ENCODE measurements around the gene ATP1B4. TPM values are rescaled to one million over a fixed set of nuclear protein-coding genes. Genes with fewer than 3 reads are reported as not detected.
A peak's percentile ranks its signal among the peaks of the same experiment; 100 is the strongest.

The ATP1B4 gene
- total and polyA plus RNA-seq, 2 of the 8 experiments (the other 6 are each of a cell fraction or from before 2014, with no cell fraction given) = not detected

DNA sequence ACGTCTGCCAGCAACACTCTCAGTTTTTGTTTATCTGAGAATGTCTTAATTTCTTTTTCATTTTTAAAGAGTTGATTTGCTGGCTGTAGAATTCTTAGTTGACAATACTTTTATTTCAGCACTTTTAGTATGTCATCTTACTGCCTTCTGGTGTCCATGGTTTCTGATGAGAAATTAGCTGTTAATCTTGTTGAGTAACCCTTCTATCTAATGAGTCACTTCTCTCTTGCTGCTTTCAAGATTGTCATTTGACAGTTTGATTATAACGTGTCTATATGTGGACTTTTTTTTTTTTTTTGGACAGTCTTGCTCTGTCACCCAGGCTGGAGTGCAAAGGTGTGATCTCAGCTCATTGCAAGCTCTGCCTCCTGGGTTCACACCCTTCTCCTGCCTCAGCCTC lies 26.6 kb upstream of the ATP1B4 start:
- no peaks in the 10 kb centered on the region; a peak in 1 of 4 replicates for H3K9me3 ChIP-seq (ENCODE audit: insufficient read depth in 2 of 2, low read depth in 1 of 2, low read length in 1 of 2)
- FAIRE-seq = peak; percentile 50
- no peaks in the 10 kb centered on the region for H3K36me3 ChIP-seq (ENCODE audit: control insufficient read depth in 2 of 4, insufficient read depth in 4 of 4, low read length in 3 of 4)
- no peaks in the 10 kb centered on the region for H4K20me1 ChIP-seq (replicated peaks in 1 of 2; ENCODE audit: control insufficient read depth in 1 of 2, insufficient read depth in 2 of 2, low read length in 2 of 2)
- H2BK15ac ChIP-seq (ENCODE audit: low read length) = no peak overlapping the region
- H2BK12ac ChIP-seq (ENCODE audit: low read depth, low read length) = no peak overlapping the region
- ChIA-PET CTCF (ENCODE audit: partially characterized antibody) (interaction anchor here (0.6 to 1.2 kb wide), 2 partner anchors 16 to 36 kb away, joined by 4 read pairs; no protein-coding TSS in a partner anchor), POLR2A (ENCODE audit: partially characterized antibody) (no interaction called here)
- no peak overlapping the region for H3K56ac ChIP-seq (replicated peaks; ENCODE audit: insufficient read length, low read depth, low read length)
- DNase-seq (ENCODE audit: low read depth in 1 of 2, low spot score in 2 of 2) = no peak
- peaks cover 0 to 7% (median 0%) of the 10 kb centered on the region in 4 experiments; a peak in 3 of 7 replicates for H3K4me1 ChIP-seq (replicated peaks in 1 of 4; ENCODE audit: control insufficient read depth in 3 of 4, insufficient read depth in 4 of 4, low read length in 3 of 4)
- no peak overlapping the region for H4K8ac ChIP-seq (ENCODE audit: extremely low read depth, insufficient read depth, low read length)
- H3K79me1 ChIP-seq (ENCODE audit: low read depth, low read length) = no peaks in the 10 kb centered on the region
- H3K4me2 ChIP-seq (ENCODE audit: insufficient read depth in 1 of 2, low read depth in 2 of 2, low read length in 2 of 2) = no peak overlapping the region
- H3K4ac ChIP-seq (replicated peaks; ENCODE audit: insufficient read length, low read depth, low read length) = no peak overlapping the region
- 89% methylated on average over 2 of the region's 2 CpGs; no CpG with 5 or more reads in 1 of the 2 experiments for WGBS, 2 experiments (ENCODE audit: extremely low coverage in 1 of 2, insufficient coverage in 1 of 2, insufficient read length in 1 of 2, insufficient replicate concordance in 2 of 2, low coverage in 1 of 2, low lambda C conversion rate in 2 of 2, missing lambda C conversion rate in 1 of 2)
- H2AFZ ChIP-seq (ENCODE audit: low read length) = no peak overlapping the region
- H3K14ac ChIP-seq (ENCODE audit: insufficient read length) = no peak overlapping the region
- no peak overlapping the region for H4K91ac ChIP-seq (replicated peaks; ENCODE audit: insufficient read length, low read length)
- no peak overlapping the region for H2BK120ac ChIP-seq (replicated peaks; ENCODE audit: low read depth, low read length)
- H3K9ac ChIP-seq (replicated peaks in 1 of 4; ENCODE audit: extremely low read depth in 1 of 4, low read depth in 3 of 4, low read length in 3 of 4) = no peak overlapping the region
- TF ChIP-seq TAF7 (optimal IDR thresholded peaks at IDR 0.05; ENCODE audit: borderline replicate concordance, low read depth, low read length) (no peak), KDM4A (IDR thresholded peaks at IDR 0.05; ENCODE audit: low read depth, low read length, severe bottlenecking) (no peak), POLR2A (IDR thresholded peaks at IDR 0.05; ENCODE audit: control extremely low read depth in 1 of 2, low read depth in 2 of 2, low read length in 2 of 2) (no peak), TCF12 (IDR thresholded peaks at IDR 0.05; ENCODE audit: low read depth, low read length) (no peak), PHF8 (conservative IDR thresholded peaks at IDR 0.05; ENCODE audit: low read depth, low read length) (no peak), ZNF274 (IDR thresholded peaks at IDR 0.05; ENCODE audit: borderline replicate concordance, extremely low read depth, low read length) (no peak), JUN (IDR thresholded peaks at IDR 0.05; ENCODE audit: low read depth, low read length) (no peak)
- TF ChIP-seq, protein P1, sequence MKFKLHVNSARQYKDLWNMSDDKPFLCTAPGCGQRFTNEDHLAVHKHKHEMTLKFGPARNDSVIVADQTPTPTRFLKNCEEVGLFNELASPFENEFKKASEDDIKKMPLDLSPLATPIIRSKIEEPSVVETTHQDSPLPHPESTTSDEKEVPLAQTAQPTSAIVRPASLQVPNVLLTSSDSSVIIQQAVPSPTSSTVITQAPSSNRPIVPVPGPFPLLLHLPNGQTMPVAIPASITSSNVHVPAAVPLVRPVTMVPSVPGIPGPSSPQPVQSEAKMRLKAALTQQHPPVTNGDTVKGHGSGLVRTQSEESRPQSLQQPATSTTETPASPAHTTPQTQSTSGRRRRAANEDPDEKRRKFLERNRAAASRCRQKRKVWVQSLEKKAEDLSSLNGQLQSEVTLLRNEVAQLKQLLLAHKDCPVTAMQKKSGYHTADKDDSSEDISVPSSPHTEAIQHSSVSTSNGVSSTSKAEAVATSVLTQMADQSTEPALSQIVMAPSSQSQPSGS (IDR thresholded peaks at IDR 0.05; ENCODE audit: low read length) = no peak
- TF ChIP-seq, protein P2, sequence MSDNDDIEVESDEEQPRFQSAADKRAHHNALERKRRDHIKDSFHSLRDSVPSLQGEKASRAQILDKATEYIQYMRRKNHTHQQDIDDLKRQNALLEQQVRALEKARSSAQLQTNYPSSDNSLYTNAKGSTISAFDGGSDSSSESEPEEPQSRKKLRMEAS (IDR thresholded peaks at IDR 0.05) = no peak
- no peak overlapping the region for H3K18ac ChIP-seq (ENCODE audit: extremely low read depth, low read length)
- no peaks in the 10 kb centered on the region for H3K23me2 ChIP-seq (ENCODE audit: low read depth, low read length)
- no peak overlapping the region for H3K4me3 ChIP-seq (ENCODE audit: extremely low read depth in 1 of 4, insufficient read depth in 2 of 4, low read depth in 3 of 4, low read length in 4 of 4)
- no peaks in the 10 kb centered on the region for H3K79me2 ChIP-seq (ENCODE audit: control insufficient read depth in 1 of 2, insufficient read depth in 2 of 2, low read length in 2 of 2)
- H3K23ac ChIP-seq (ENCODE audit: insufficient read length) = no peak overlapping the region
- no peak overlapping the region for H3K27ac ChIP-seq (ENCODE audit: low read depth, low read length)
- no peaks in the 10 kb centered on the region for H3K27me3 ChIP-seq (replicated peaks in 1 of 4; ENCODE audit: control insufficient read depth in 3 of 4, extremely low read depth in 1 of 4, insufficient read depth in 3 of 4, low read length in 3 of 4)
- H2AK5ac ChIP-seq (ENCODE audit: low read depth, low read length) = no peak overlapping the region
- H2BK20ac ChIP-seq (ENCODE audit: low read length) = no peak overlapping the region
- H2BK5ac ChIP-seq (ENCODE audit: low read depth, low read length) = no peak overlapping the region
- H4K5ac ChIP-seq (ENCODE audit: insufficient read length, low read depth, low read length) = no peak overlapping the region
